ENCODE data around the gene MED4.

GRCh38 chr13:48055712-48056111 is 39.2 kb downstream of the MED4 start:
- TF ChIP-seq CTCF (IDR thresholded peaks at IDR 0.05) (no peak), POLR2A (IDR thresholded peaks at IDR 0.05) (no peak), POLR2AphosphoS5 (IDR thresholded peaks at IDR 0.05; ENCODE audit: insufficient read depth in 1 of 2, low read depth in 1 of 2) (no peak)
